Keratinocyte (primary cell): ENCODE results near the gene BUD31.

Experiments used
- EZH2 ChIP-seq: IDR thresholded peaks from one replicate; pipeline ENCODE4 v1.6.1; 2012; ENCODE audit warnings: inconsistent platforms, mild to moderate bottlenecking, low read length, moderate library complexity
- TF ChIP-seq, protein P1 (sequence below), 3 experiments: IDR thresholded peaks in 1 of 3; conservative IDR thresholded peaks in 1 of 3; optimal IDR thresholded peaks in 1 of 3; 2 replicates in 2 of 3; 3 replicates in 1 of 3; pipeline versions ENCODE3 to v1.5.1; 2011; ENCODE audit warnings: low read length in 3 of 3, mild to moderate bottlenecking in 3 of 3, moderate library complexity in 2 of 3, control low read depth in 1 of 3, inconsistent platforms in 1 of 3; ENCODE audit not compliant: insufficient read depth in 2 of 3; ENCODE audit errors: extremely low read depth in 1 of 3

DNA sequence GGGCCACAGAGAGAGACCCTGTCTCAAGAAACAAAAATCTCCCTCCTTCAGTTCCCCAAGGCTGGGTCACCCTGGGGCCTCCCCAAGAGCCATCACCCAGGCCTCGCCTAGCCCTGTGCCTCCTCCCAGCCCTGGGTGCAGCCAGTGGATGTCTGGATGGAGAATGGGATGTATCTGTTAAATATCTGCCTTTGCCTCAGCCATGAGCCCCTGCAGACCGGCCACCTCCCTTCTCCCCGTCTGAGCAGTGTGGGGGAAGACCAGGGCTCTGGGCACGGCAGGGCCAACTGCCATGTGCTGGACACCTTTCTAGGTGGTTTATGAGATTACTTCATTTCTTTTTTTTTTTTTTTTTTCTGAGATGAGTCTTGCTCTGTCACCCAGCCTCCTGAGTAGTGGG, 24.2 kb upstream of the BUD31 start:
- TF ChIP-seq, protein P1, sequence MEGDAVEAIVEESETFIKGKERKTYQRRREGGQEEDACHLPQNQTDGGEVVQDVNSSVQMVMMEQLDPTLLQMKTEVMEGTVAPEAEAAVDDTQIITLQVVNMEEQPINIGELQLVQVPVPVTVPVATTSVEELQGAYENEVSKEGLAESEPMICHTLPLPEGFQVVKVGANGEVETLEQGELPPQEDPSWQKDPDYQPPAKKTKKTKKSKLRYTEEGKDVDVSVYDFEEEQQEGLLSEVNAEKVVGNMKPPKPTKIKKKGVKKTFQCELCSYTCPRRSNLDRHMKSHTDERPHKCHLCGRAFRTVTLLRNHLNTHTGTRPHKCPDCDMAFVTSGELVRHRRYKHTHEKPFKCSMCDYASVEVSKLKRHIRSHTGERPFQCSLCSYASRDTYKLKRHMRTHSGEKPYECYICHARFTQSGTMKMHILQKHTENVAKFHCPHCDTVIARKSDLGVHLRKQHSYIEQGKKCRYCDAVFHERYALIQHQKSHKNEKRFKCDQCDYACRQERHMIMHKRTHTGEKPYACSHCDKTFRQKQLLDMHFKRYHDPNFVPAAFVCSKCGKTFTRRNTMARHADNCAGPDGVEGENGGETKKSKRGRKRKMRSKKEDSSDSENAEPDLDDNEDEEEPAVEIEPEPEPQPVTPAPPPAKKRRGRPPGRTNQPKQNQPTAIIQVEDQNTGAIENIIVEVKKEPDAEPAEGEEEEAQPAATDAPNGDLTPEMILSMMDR (optimal IDR thresholded peaks at IDR 0.05 in 1 of 3, IDR thresholded peaks at IDR 0.05 in 1 of 3, conservative IDR thresholded peaks at IDR 0.05 in 1 of 3; ENCODE audit: extremely low read depth in 1 of 3, insufficient read depth in 2 of 3, low read length in 3 of 3): no peak
- TF ChIP-seq EZH2: no peak
